ENCODE measurements around the gene MAP4. TPM values are rescaled to one million over a fixed set of nuclear protein-coding genes. Genes with fewer than 3 reads are reported as not detected.

MAP4 gene
- total and polyA plus RNA-seq, 2 of the 13 experiments (the other 11 are each of a cell fraction or from before 2014, with no cell fraction given), result 33.1 to 38.7 TPM

DNA sequence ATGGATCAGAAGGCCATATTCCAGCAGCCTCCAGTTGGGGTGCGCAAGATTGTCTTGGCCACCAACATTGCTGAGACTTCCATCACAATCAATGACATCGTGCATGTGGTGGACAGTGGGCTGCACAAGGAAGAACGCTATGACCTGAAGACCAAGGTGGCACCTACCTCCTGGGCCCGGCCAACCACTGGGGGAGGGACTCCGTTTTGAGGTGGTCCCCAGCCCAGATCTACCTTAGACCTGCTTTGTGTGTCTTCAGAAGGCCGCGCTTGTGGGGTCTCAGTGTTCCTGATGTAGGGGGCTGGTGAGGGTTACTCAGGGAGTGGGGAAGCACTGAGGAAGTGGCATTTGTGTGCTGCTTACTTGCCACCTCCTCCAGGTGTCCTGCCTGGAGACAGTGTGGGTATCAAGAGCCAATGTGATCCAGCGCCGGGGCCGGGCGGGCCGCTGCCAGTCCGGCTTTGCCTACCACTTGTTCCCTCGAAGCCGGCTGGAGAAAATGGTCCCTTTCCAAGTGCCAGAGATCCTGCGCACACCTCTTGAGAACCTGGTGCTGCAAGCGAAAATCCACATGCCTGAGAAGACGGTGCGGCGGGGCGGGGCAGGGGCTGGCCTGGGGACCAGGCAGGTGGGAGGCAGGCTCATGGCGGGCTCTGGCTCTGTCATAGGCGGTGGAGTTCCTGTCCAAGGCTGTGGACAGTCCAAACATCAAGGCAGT is 168.3 kb downstream of the MAP4 start:
- in situ Hi-C loops (cut with HindIII; ENCODE audit: extremely low pct_ligation_motif_present, low pct_unique_long_range_greater_than_20kb), result loop anchor here (10.0 kb wide), 1 partner anchor 307 kb away; no protein-coding TSS in a partner anchor

DNA sequence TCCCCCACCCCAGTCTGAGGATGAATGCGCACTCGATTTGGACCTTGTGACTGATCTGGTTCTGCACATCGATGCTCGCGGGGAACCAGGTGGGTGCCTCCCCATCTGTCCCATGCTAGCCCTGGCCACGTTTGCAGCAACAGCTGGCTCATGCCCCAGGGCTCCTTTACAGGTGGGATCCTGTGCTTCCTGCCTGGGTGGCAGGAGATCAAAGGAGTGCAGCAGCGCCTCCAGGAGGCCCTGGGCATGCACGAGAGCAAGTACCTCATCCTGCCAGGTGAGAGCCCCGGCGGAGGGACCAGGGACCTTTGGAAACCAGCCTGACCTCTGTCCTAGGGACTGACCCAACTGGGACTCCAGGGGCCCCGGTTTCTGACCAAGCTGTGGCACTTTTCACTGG is 169.0 kb downstream of the MAP4 start:
- ChIA-PET POLR2A (no interaction called here), CTCF (ENCODE audit: low intra/inter-chr PET ratio, low total read pairs) (no interaction called here)
- no TSS peak for BruUV-seq (replicated peaks)
- intact Hi-C loops (cut with micrococcal nuclease; ENCODE audit: unreplicated experiment) (no loop called here), in situ Hi-C loops (cut with HindIII; ENCODE audit: extremely low pct_ligation_motif_present, low pct_unique_long_range_greater_than_20kb) (loop anchor here (10.0 kb wide), 1 partner anchor 308 kb away; no protein-coding TSS in a partner anchor)
- H4K20me1 ChIP-seq (ENCODE audit: insufficient read depth, low read length), result no peaks in the 10 kb centered on the region
- no peak overlapping the region for H3K27ac ChIP-seq (ENCODE audit: extremely low read length, insufficient read depth, low read length)
- DNase-seq (ENCODE audit: low spot score), result no peak
- no peaks in the 10 kb centered on the region for H3K4me1 ChIP-seq (ENCODE audit: insufficient read depth, low read length)
- H3K79me2 ChIP-seq (ENCODE audit: insufficient read depth, low read length), result no peaks in the 10 kb centered on the region
- H2AFZ ChIP-seq (ENCODE audit: low read length), result no peak overlapping the region
- no peak for ATAC-seq
- no peaks in the 10 kb centered on the region for H3K9me3 ChIP-seq (ENCODE audit: low read length)
- TF ChIP-seq MLLT10 (CRISPR knock-in tag; IDR thresholded peaks at IDR 0.05), result no peak
- no peak for TF ChIP-seq PCBP2 (optimal IDR thresholded peaks at IDR 0.05; ENCODE audit: low read depth, low read length, poor library complexity, severe bottlenecking)
- no peak for TF ChIP-seq JUN (CRISPR knock-in tag; IDR thresholded peaks at IDR 0.05)
- peak; percentile 67; the same call in 1 of the 2 replicates for TF ChIP-seq ZC3H13 (CRISPR knock-in tag; IDR thresholded peaks at IDR 0.05)
- TF ChIP-seq ZNF430 (CRISPR knock-in tag; IDR thresholded peaks at IDR 0.05), result 0 out of 2 replicates have a peak, but pooled peaks have one; percentile 21
- TF ChIP-seq ZEB1 (IDR thresholded peaks at IDR 0.05; ENCODE audit: insufficient replicate concordance, low read depth), result no peak
- TF ChIP-seq ZNF121 (CRISPR knock-in tag; IDR thresholded peaks at IDR 0.05), result no peak
- no peak for TF ChIP-seq SP5 (CRISPR knock-in tag; IDR thresholded peaks at IDR 0.05; ENCODE audit: borderline replicate concordance, low read depth)
- no peak for TF ChIP-seq ZNF337 (CRISPR knock-in tag; IDR thresholded peaks at IDR 0.05; ENCODE audit: borderline replicate concordance, low read depth)
- TF ChIP-seq EEA1 (CRISPR knock-in tag; IDR thresholded peaks at IDR 0.05; ENCODE audit: borderline replicate concordance), result no peak
- TF ChIP-seq, protein P1, sequence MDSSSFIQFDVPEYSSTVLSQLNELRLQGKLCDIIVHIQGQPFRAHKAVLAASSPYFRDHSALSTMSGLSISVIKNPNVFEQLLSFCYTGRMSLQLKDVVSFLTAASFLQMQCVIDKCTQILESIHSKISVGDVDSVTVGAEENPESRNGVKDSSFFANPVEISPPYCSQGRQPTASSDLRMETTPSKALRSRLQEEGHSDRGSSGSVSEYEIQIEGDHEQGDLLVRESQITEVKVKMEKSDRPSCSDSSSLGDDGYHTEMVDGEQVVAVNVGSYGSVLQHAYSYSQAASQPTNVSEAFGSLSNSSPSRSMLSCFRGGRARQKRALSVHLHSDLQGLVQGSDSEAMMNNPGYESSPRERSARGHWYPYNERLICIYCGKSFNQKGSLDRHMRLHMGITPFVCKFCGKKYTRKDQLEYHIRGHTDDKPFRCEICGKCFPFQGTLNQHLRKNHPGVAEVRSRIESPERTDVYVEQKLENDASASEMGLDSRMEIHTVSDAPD (CRISPR knock-in tag; IDR thresholded peaks at IDR 0.05), result no peak
- no peak for TF ChIP-seq TOPORS (CRISPR knock-in tag; IDR thresholded peaks at IDR 0.05)
- no peak for TF ChIP-seq ZBTB42 (CRISPR knock-in tag; IDR thresholded peaks at IDR 0.05)
- no peak for TF ChIP-seq BRD4 (CRISPR knock-in tag; IDR thresholded peaks at IDR 0.05)
- no peak overlapping the region for H3K9ac ChIP-seq (ENCODE audit: insufficient read depth, low read depth, low read length)
- peaks cover 52 to 94% of the 10 kb centered on the region in 2 experiments for H3K36me3 ChIP-seq (replicated peaks in 1 of 2; ENCODE audit: control insufficient read depth in 1 of 2, insufficient read depth in 2 of 2, low read length in 2 of 2)
- WGBS (ENCODE audit: low lambda C conversion rate), result no CpG with 5 or more reads among the region's 11 CpGs
- H3K4me2 ChIP-seq (ENCODE audit: low read depth, low read length), result no peak overlapping the region
- H3K27me3 ChIP-seq (ENCODE audit: control insufficient read depth in 1 of 2, insufficient read depth in 2 of 2, low read length in 2 of 2), result no peaks in the 10 kb centered on the region
- no peak for FAIRE-seq
- no peak overlapping the region for H3K4me3 ChIP-seq (replicated peaks in 1 of 3; ENCODE audit: insufficient read depth in 1 of 3, low read depth in 2 of 3, low read length in 3 of 3)

More for the DNA sequence above, 168.3 kb downstream of the MAP4 start:
- Histone ChIP-seq H3K9ac (ENCODE audit: insufficient read depth, low read depth, low read length) (no peak overlapping the region), H3K4me1 (ENCODE audit: insufficient read depth, low read length) (no peaks in the 10 kb centered on the region), H2AFZ (ENCODE audit: low read length) (no peak overlapping the region), H3K27me3 (ENCODE audit: control insufficient read depth in 1 of 2, insufficient read depth in 2 of 2, low read length in 2 of 2) (no peaks in the 10 kb centered on the region), H3K4me3 (replicated peaks in 1 of 3; ENCODE audit: insufficient read depth in 1 of 3, low read depth in 2 of 3, low read length in 3 of 3) (no peak overlapping the region), H3K36me3 (replicated peaks in 1 of 2; ENCODE audit: control insufficient read depth in 1 of 2, insufficient read depth in 2 of 2, low read length in 2 of 2) (peaks cover 48 to 90% of the 10 kb centered on the region in 2 experiments), H3K4me2 (ENCODE audit: low read depth, low read length) (no peak overlapping the region), H4K20me1 (ENCODE audit: insufficient read depth, low read length) (no peaks in the 10 kb centered on the region), H3K9me3 (ENCODE audit: low read length) (no peaks in the 10 kb centered on the region), H3K27ac (ENCODE audit: extremely low read length, insufficient read depth, low read length) (no peak overlapping the region), H3K79me2 (ENCODE audit: insufficient read depth, low read length) (no peaks in the 10 kb centered on the region)
- ChIA-PET CTCF (ENCODE audit: low intra/inter-chr PET ratio, low total read pairs) (no interaction called here), POLR2A (no interaction called here)
- FAIRE-seq (no peak), DNase-seq (ENCODE audit: low spot score) (no peak), ATAC-seq (no peak)
- no TSS peak for BruUV-seq (replicated peaks)
- 97% methylated on average over 13 of the region's 23 CpGs for WGBS (ENCODE audit: low lambda C conversion rate)
- intact Hi-C loops (cut with micrococcal nuclease; ENCODE audit: unreplicated experiment), result no loop called here
- TF ChIP-seq ZSCAN29 (CRISPR knock-in tag; conservative IDR thresholded peaks at IDR 0.05) (no peak), ZNF850 (CRISPR knock-in tag; conservative IDR thresholded peaks at IDR 0.05) (no peak), KLF11 (CRISPR knock-in tag; IDR thresholded peaks at IDR 0.05) (no peak), POLR2G (IDR thresholded peaks at IDR 0.05; ENCODE audit: low read depth, low read length) (peak; percentile 40; the same call in 1 of the 2 replicates), PPARG (CRISPR knock-in tag; conservative IDR thresholded peaks at IDR 0.05) (no peak), RBFOX2 (IDR thresholded peaks at IDR 0.05; ENCODE audit: low read depth, low read length) (0 out of 2 replicates have a peak, but pooled peaks have one; percentile 38)
- TF ChIP-seq, protein P2, sequence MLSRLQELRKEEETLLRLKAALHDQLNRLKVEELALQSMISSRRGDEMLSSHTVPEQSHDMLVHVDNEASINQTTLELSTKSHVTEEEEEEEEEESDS (CRISPR knock-in tag; IDR thresholded peaks at IDR 0.05; ENCODE audit: borderline replicate concordance), result no peak
- TF ChIP-seq, protein P3, sequence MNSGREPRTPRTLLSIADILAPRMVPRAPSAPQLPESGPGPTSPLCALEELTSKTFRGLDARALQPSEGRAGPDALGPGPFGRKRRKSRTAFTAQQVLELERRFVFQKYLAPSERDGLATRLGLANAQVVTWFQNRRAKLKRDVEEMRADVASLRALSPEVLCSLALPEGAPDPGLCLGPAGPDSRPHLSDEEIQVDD (CRISPR knock-in tag; IDR thresholded peaks at IDR 0.05; ENCODE audit: borderline replicate concordance), result no peak
